Kidney tubule cell (primary cell): Measurements from ENCODE around the gene CACNA1E.

Experiments used
- DNase-seq: peaks from one replicate; pipeline ENCODE4 v3.0.0-alpha.2; 2018; ENCODE audit warnings: low spot score

The CACNA1E gene

GRCh38 chr1:181768211-181768929 lies 285.1 kb downstream of the CACNA1E start:
- DNase-seq: peak; percentile 92

- DNase-seq: peak; percentile 46
These were observed 285.6 kb downstream of the CACNA1E start for GRCh38 chr1:181768930-181769280.

- DNase-seq: no peak
These were observed 286.5 kb downstream of the CACNA1E start for GRCh38 chr1:181769846-181770245.

GRCh38 chr1:181772714-181773113 lies 289.4 kb downstream of the CACNA1E start:
- no peak for DNase-seq

- no peak for DNase-seq
These were observed 292.7 kb downstream of the CACNA1E start for GRCh38 chr1:181776044-181776443.

GRCh38 chr1:181777286-181777685 lies 294.0 kb downstream of the CACNA1E start:
- peak; percentile 47 for DNase-seq

GRCh38 chr1:181777812-181778211 lies 294.5 kb downstream of the CACNA1E start:
- DNase-seq: peak; percentile 90

GRCh38 chr1:181778640-181779260 lies 295.4 kb downstream of the CACNA1E start:
- peak; percentile 71 for DNase-seq

GRCh38 chr1:181779343-181779742 lies 296.0 kb downstream of the CACNA1E start:
- DNase-seq: no peak

- no peak for DNase-seq
These were observed 299.9 kb downstream of the CACNA1E start for GRCh38 chr1:181783208-181783607.

- DNase-seq: peak; percentile 31
These were observed 300.8 kb downstream of the CACNA1E start for GRCh38 chr1:181784039-181784683.

GRCh38 chr1:181789395-181789794 lies 306.1 kb downstream of the CACNA1E start:
- peak; percentile 62 for DNase-seq

- no peak for DNase-seq
These were observed 308.4 kb downstream of the CACNA1E start for GRCh38 chr1:181791721-181792120.

- peak; percentile 72 for DNase-seq
These were observed 310.5 kb downstream of the CACNA1E start for GRCh38 chr1:181793831-181794230.

- no peak for DNase-seq
These were observed 311.0 kb downstream of the CACNA1E start for GRCh38 chr1:181794332-181794731.

- no peak for DNase-seq
These were observed 315.0 kb downstream of the CACNA1E start for GRCh38 chr1:181798191-181798926.

- DNase-seq: no peak
These were observed 318.3 kb downstream of the CACNA1E start for GRCh38 chr1:181801617-181802016.

- no peak for DNase-seq
These were observed 319.1 kb downstream of the CACNA1E start for GRCh38 chr1:181802466-181802865.

GRCh38 chr1:181803421-181803820 lies 320.1 kb downstream of the CACNA1E start:
- DNase-seq: no peak

GRCh38 chr1:181804989-181805388 lies 321.7 kb downstream of the CACNA1E start:
- DNase-seq: no peak

- no peak for DNase-seq
These were observed 323.4 kb downstream of the CACNA1E start for GRCh38 chr1:181806746-181807145.

- DNase-seq: no peak
These were observed 323.9 kb downstream of the CACNA1E start for GRCh38 chr1:181807251-181807650.
